Panc1 (cell line): ENCODE results near the gene ZNF620. TPM values are rescaled to one million over a fixed set of nuclear protein-coding genes. Genes with fewer than 3 reads are reported as not detected.
A peak's percentile ranks its signal among the peaks of the same experiment; 100 is the strongest.

Experiments
- ATAC-seq: fragments of 200-7000 bp; cut with Tn5 transposase; 2 replicates; pipeline ENCODE4 v1.9.1; 2020; ENCODE audit warnings: mild to moderate bottlenecking, moderate library complexity
- BruUV-seq: library from RNA; stranded (reverse); fragments of 400-500 nt; replicated peaks from 2 replicates; lab custom pipeline; 2021; lab: Mats Ljungman, UMichigan
- CTCF ChIA-PET: fragments of 300-600 bp; sonication (Branson Sonifier 250); formaldehyde crosslinking; loops from one replicate; lab custom pipeline; 2022; ENCODE audit warnings: antibody characterized with exemption; lab: Charles Lee
- POLR2A ChIA-PET: fragments of 300-600 bp; sonication (Branson Sonifier 250); formaldehyde crosslinking; loops from one replicate; lab custom pipeline; 2022; ENCODE audit warnings: antibody characterized with exemption; lab: Charles Lee
- DNase-seq: peaks from one replicate; pipeline ENCODE4 v3.0.0-alpha.2; 2010; ENCODE audit warnings: low read depth, low spot score
- H3K27ac ChIP-seq: 2 replicates; pipeline ENCODE4 v1.5.1; 2011; ENCODE audit warnings: mild to moderate bottlenecking, low read length, inconsistent platforms
- H3K27me3 ChIP-seq: fragments of 200-500 bp; sonication (Bioruptor generic); 2 replicates; pipeline ENCODE4 v1.6.0; 2014; ENCODE audit warnings: low read length, inconsistent platforms; ENCODE audit not compliant: control insufficient read depth, insufficient read depth
- H3K36me3 ChIP-seq: fragments of 200-500 bp; sonication (Bioruptor generic); 2 replicates; pipeline ENCODE4 v1.5.1; 2014; ENCODE audit warnings: inconsistent platforms, mild to moderate bottlenecking, low read length, moderate library complexity; ENCODE audit not compliant: control insufficient read depth, insufficient read depth
- H3K4me1 ChIP-seq: 2 replicates; pipeline ENCODE4 v1.5.1; 2011; ENCODE audit warnings: inconsistent platforms, mild to moderate bottlenecking, low read length, moderate library complexity; ENCODE audit not compliant: control insufficient read depth, insufficient read depth
- H3K4me3 ChIP-seq, 2 experiments: 2 replicates each; pipeline ENCODE4 v1.5.1; 2011 to 2012; ENCODE audit warnings: low read depth in 2 of 2, low read length in 2 of 2, mild to moderate bottlenecking in 2 of 2, inconsistent platforms in 1 of 2, moderate library complexity in 1 of 2
- H3K9me3 ChIP-seq: fragments of 200-500 bp; sonication (Bioruptor generic); 2 replicates; pipeline ENCODE4 v1.5.1; 2014; ENCODE audit warnings: low read depth, mild to moderate bottlenecking, inconsistent platforms, low read length, moderate library complexity; ENCODE audit not compliant: control insufficient read depth, insufficient read depth
- CTCF ChIP-seq: fragments of 450-650 bp; IDR thresholded peaks from 2 replicates; pipeline ENCODE4 v1.5.1; 2017; ENCODE audit warnings: mild to moderate bottlenecking
- POLR2AphosphoS5 ChIP-seq: IDR thresholded peaks from 2 replicates; pipeline ENCODE4 v1.6.1; 2012; ENCODE audit warnings: mild to moderate bottlenecking, low read depth, low read length, moderate library complexity
- REST ChIP-seq, 2 experiments: IDR thresholded peaks; 2 replicates each; pipeline ENCODE4 v1.6.1; 2011 to 2012; ENCODE audit warnings: low read depth in 2 of 2, control low read depth in 1 of 2, low read length in 1 of 2, mild to moderate bottlenecking in 1 of 2, moderate library complexity in 1 of 2; ENCODE audit not compliant: insufficient read depth in 1 of 2
- SIN3A ChIP-seq: IDR thresholded peaks from 2 replicates; pipeline ENCODE4 v1.6.1; 2012; ENCODE audit warnings: low read depth, mild to moderate bottlenecking, low read length, moderate library complexity, borderline replicate concordance; ENCODE audit not compliant: insufficient read depth
- TCF7L2 ChIP-seq: IDR thresholded peaks from 2 replicates; pipeline ENCODE4 v1.6.1; 2011; ENCODE audit warnings: mild to moderate bottlenecking, low read depth, low read length, inconsistent platforms
- in situ Hi-C: cut with HindIII; loops from 2 replicates; pipeline ENCODE4 v1.10.0; 2016; ENCODE audit warnings: low sequenced_read_pairs, low pct_unique_long_range_greater_than_20kb
- intact Hi-C: fragments of 100-400 bp; cut with micrococcal nuclease; formaldehyde crosslinking; loops from one replicate; pipeline ENCODE4 v1.10.0; 2022; ENCODE audit not compliant: unreplicated experiment
- total RNA-seq: library from RNA; stranded (reverse); gene quantifications from one replicate; pipeline ENCODE4 v1.2.1, GENCODE V29; 2021; ENCODE audit not compliant: unreplicated experiment

ZNF620 gene
- total RNA-seq, 1 experiment from 2014 or later, result 1.3 TPM

GRCh38 chr3:40523781-40524180 lies 17.9 kb downstream of the ZNF620 start:
- no TSS peak for BruUV-seq
- intact Hi-C loops, result no loop called here
- no peaks in the 10 kb centered on the region for H3K9me3 ChIP-seq
- H3K36me3 ChIP-seq, result no peaks in the 10 kb centered on the region; the same call in 1 of the 2 replicates
- H3K4me3 ChIP-seq, result peak overlapping the region in 1 of 2 experiments; percentile 76; a peak in 1 of 4 replicates
- no peaks in the 10 kb centered on the region for H3K27me3 ChIP-seq
- H3K4me1 ChIP-seq, result 0 out of 2 replicates have a peak, but pooled peaks cover 4% of the 10 kb centered on the region
- H3K27ac ChIP-seq, result peak overlapping the region; percentile 88
- DNase-seq (no peak), ATAC-seq (no peak)
- TF ChIP-seq REST (IDR thresholded peaks at IDR 0.05; ENCODE audit: insufficient read depth in 1 of 2, low read depth in 2 of 2, low read length in 1 of 2), result no peak
- TF ChIP-seq TCF7L2, result no peak
- TF ChIP-seq CTCF, result no peak
- no peak for TF ChIP-seq SIN3A
- TF ChIP-seq POLR2AphosphoS5, result no peak
- ChIA-PET POLR2A (interaction anchor here (0.6 kb wide), 1 partner anchor 310 kb away, joined by 7 read pairs; no protein-coding TSS in a partner anchor), CTCF (interaction anchor here (0.6 kb wide), 1 partner anchor 242 kb away, joined by 4 read pairs; no protein-coding TSS in a partner anchor)
- in situ Hi-C loops, result no loop called here

GRCh38 chr3:40524222-40524567 lies 18.4 kb downstream of the ZNF620 start:
- in situ Hi-C loops, result no loop called here
- TSS peak; percentile 92 for BruUV-seq
- Histone ChIP-seq H3K4me1 (0 out of 2 replicates have a peak, but pooled peaks cover 4% of the 10 kb centered on the region), H3K9me3 (no peaks in the 10 kb centered on the region), H3K27ac (peak overlapping the region; percentile 88), H3K4me3 (peak overlapping the region; percentile 76 to 90), H3K36me3 (no peaks in the 10 kb centered on the region; the same call in 1 of the 2 replicates), H3K27me3 (no peaks in the 10 kb centered on the region)
- ATAC-seq, result no peak
- ChIA-PET POLR2A (interaction anchor here (0.6 kb wide), 1 partner anchor 311 kb away, joined by 7 read pairs; no protein-coding TSS in a partner anchor), CTCF (interaction anchor here (0.6 kb wide), 1 partner anchor 241 kb away, joined by 4 read pairs; no protein-coding TSS in a partner anchor)
- DNase-seq, result no peak
- TF ChIP-seq REST (IDR thresholded peaks at IDR 0.05; ENCODE audit: insufficient read depth in 1 of 2, low read depth in 2 of 2, low read length in 1 of 2), result no peak
- TF ChIP-seq CTCF, result no peak
- TF ChIP-seq TCF7L2, result no peak
- no peak for TF ChIP-seq POLR2AphosphoS5
- no peak for TF ChIP-seq SIN3A
- intact Hi-C loops, result no loop called here
